Stimulated activated CD8-positive, alpha-beta memory T cell treated with anti-CD3 and anti-CD28 coated beads, Interleukin-4, amount 100 ng/mL, for 4 hours (primary cell): Measurements from ENCODE around the gene LRCH2.

Experiments used
- DNase-seq, 2 donors: peaks; one replicate each; pipeline ENCODE4 v3.0.0-alpha.2; 2020; ENCODE audit warnings: low read depth in 2 of 2, low spot score in 1 of 2

The LRCH2 gene

GRCh38 chrX:115067812-115068211 lies 166.1 kb downstream of the LRCH2 start:
- no peak for DNase-seq

- DNase-seq: no peak
These were observed 168.6 kb downstream of the LRCH2 start for GRCh38 chrX:115065304-115065703.
